RWPE1 (cell line): ENCODE results near the gene NXF2B.
"Not testable (repeated sequence)": the region's sequence is repeated elsewhere in the genome, so short reads cannot be mapped to it uniquely, and the experiment has no call there.

Experiments
- CTCF ChIA-PET: fragments of 350-600 bp; sonication (Branson Sonifier 250); formaldehyde crosslinking; extraction: SDS; loops from one replicate; lab custom pipeline; 2021; lab: Yijun Ruan, JAX
- POLR2A ChIA-PET: fragments of 400-600 bp; formaldehyde crosslinking; extraction: SDS; loops from one replicate; lab custom pipeline; 2020; ENCODE audit warnings: antibody characterized with exemption; ENCODE audit not compliant: low non-redundant PET; lab: Yijun Ruan, JAX
- DNase-seq: peaks from one replicate; pipeline ENCODE4 v3.0.0; 2012; ENCODE audit warnings: low spot score
- H3K27ac ChIP-seq: fragments of 450-650 bp; 2 replicates; pipeline ENCODE4 v1.5.1; 2017
- CTCF ChIP-seq: fragments of 450-650 bp; conservative IDR thresholded peaks from 2 replicates; pipeline ENCODE4 v1.5.1; 2017; ENCODE audit warnings: low read depth, mild to moderate bottlenecking

The NXF2B gene, protein sequence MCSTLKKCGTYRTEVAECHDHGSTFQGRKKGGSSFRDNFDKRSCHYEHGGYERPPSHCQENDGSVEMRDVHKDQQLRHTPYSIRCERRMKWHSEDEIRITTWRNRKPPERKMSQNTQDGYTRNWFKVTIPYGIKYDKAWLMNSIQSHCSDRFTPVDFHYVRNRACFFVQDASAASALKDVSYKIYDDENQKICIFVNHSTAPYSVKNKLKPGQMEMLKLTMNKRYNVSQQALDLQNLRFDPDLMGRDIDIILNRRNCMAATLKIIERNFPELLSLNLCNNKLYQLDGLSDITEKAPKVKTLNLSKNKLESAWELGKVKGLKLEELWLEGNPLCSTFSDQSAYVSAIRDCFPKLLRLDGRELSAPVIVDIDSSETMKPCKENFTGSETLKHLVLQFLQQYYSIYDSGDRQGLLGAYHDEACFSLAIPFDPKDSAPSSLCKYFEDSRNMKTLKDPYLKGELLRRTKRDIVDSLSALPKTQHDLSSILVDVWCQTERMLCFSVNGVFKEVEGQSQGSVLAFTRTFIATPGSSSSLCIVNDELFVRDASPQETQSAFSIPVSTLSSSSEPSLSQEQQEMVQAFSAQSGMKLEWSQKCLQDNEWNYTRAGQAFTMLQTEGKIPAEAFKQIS

GRCh38 chrX:102439908-102440307, at the start of gene NXF2B:
NXF2B (minus strand) TSS chrX:102440008; CDS start chrX:102380036, 59,972 bp downstream.
- DNase-seq, CTCF ChIA-PET, H3K27ac ChIP-seq, POLR2A ChIA-PET: not testable (repeated sequence)

DNA sequence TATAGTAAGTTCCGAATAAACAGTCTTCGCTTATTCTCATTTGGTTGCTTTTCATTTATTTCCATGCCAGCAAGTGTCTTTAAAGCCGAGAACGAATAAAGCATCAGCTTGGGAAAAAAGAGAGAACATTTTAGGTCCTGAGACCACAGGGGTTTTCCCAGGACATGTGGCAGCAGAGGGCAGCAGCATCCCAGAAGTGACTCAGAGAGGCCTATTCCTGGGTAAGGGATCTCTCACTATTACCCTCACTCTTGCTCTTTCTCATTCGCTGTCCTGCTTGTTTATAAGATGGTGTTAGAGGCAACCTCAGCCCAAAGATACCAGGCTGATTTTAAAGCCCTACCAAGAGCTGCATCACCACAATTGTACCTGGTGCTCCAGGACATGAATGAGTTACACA, 39.0 kb upstream of the NXF2B start:
- POLR2A ChIA-PET, DNase-seq, H3K27ac ChIP-seq, CTCF ChIA-PET: not testable (repeated sequence)

DNA sequence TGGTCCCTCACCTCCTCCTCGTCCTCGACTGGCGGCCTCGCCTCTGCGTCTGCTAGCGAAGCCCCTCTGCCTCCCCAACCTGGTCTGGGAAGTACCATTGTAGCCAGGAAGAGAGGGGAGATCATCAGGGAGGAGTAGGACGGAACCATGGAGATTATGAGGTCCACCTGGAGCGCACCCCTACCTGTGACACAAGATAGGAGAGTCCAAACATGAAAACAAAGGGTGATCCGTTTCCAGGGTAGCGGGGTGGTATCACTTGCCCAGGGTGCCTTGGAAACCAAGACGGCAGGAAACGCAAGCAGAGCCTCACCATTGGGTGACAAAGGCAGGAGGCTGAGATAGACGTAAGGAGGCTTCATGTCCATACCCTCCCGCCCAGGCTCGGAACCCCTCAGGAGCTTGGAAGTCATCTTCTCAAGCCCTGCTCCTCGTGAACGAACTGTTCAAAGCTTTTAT, 32.0 kb upstream of the NXF2B start, which contains the start of gene TCP11X2:
TCP11X2 (minus strand) TSS at position 51 of the 459 bp plus-strand sequence.
- POLR2A ChIA-PET, DNase-seq, CTCF ChIA-PET, H3K27ac ChIP-seq: not testable (repeated sequence)

- H3K27ac ChIP-seq, DNase-seq, POLR2A ChIA-PET, CTCF ChIA-PET: not testable (repeated sequence)
Measured at GRCh38 chrX:102470215-102470614, 30.4 kb upstream of the NXF2B start.

DNA sequence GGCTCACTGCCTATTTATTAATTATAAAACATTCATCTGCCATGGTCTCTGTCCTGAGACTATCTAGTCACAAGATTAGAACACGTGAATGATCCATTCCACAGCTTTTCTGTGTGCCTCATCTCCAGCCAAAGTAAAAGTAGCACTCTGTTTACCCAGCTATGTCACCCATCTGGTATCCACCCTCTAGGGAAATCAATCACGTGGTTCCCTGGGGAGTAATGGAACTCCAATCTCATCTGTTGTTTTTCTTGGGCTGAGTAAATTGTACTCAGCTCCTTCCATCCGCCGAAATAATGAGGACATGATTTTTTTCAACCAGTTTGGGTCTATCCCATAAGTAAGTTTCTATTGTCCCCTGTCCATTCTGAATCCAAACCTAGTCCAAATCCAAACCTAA, 18.8 kb upstream of the NXF2B start:
- H3K27ac ChIP-seq, DNase-seq, CTCF ChIA-PET, POLR2A ChIA-PET: not testable (repeated sequence)

GRCh38 chrX:102414493-102414892, 25.3 kb downstream of the NXF2B start:
- POLR2A ChIA-PET, CTCF ChIA-PET, DNase-seq, H3K27ac ChIP-seq: not testable (repeated sequence)

DNA sequence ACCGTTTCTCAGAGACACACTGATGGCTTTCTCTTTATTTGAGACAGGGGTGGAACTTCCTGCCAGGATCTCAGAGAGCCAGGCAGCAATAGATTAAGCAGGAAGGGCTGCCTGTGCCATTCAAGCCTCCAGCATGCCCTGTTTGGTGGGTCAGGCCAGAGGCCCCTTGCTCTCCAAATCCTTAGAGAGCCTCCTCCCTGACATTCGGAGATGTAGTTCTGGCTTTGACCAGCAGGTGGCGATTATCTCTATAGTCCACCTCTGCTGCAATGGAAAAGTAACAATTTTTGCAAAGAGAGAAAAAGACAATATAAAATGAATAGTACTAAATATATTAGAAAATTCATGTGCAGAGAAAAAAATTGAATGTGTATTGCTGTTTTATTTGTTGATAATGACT, 93.9 kb downstream of the NXF2B start:
- TF ChIP-seq CTCF: peak; percentile 64
- DNase-seq: peak; percentile 5
- CTCF ChIA-PET: no interaction called here
- H3K27ac ChIP-seq: no peak overlapping the region
- POLR2A ChIA-PET: no interaction called here

- ChIA-PET POLR2A (no interaction called here), CTCF (interaction anchor here (0.7 kb wide), 3 partner anchors 172 to 448 kb away, joined by 3 read pairs; no protein-coding TSS in a partner anchor)
- TF ChIP-seq CTCF: no peak
- DNase-seq: no peak
- no peak overlapping the region for H3K27ac ChIP-seq
Measured at GRCh38 chrX:102341867-102342266, 97.9 kb downstream of the NXF2B start.

GRCh38 chrX:102339312-102340298, 100.2 kb downstream of the NXF2B start:
- ChIA-PET CTCF (no interaction called here), POLR2A (no interaction called here)
- DNase-seq: no peak
- no peak overlapping the region for H3K27ac ChIP-seq
- TF ChIP-seq CTCF: no peak
